Measurements from ENCODE around the gene PCDH9.
A peak's percentile ranks its signal among the peaks of the same experiment; 100 is the strongest.

PCDH9 gene

GRCh38 chr13:66958611-66959010 is 271.5 kb downstream of the PCDH9 start:
- no peak for DNase-seq

GRCh38 chr13:66952507-66952906 is 277.6 kb downstream of the PCDH9 start:
- no peak for DNase-seq

GRCh38 chr13:66951426-66951825 is 278.7 kb downstream of the PCDH9 start:
- no peak for DNase-seq

- no peak for DNase-seq
Observed at GRCh38 chr13:66950666-66951065, 279.5 kb downstream of the PCDH9 start.

GRCh38 chr13:66948910-66949309 is 281.2 kb downstream of the PCDH9 start:
- DNase-seq, result no peak

- no peak for DNase-seq
Observed at GRCh38 chr13:66943530-66943929, 286.6 kb downstream of the PCDH9 start.

- DNase-seq, result no peak
Observed at GRCh38 chr13:66940113-66940512, 290.0 kb downstream of the PCDH9 start.

- DNase-seq, result no peak
Observed at GRCh38 chr13:66937423-66937822, 292.7 kb downstream of the PCDH9 start.

- DNase-seq, result peak; percentile 23
Observed at GRCh38 chr13:66933994-66934393, 296.1 kb downstream of the PCDH9 start.

GRCh38 chr13:66933527-66933926 is 296.6 kb downstream of the PCDH9 start:
- DNase-seq, result no peak

- DNase-seq, result no peak
Observed at GRCh38 chr13:66927562-66927961, 302.6 kb downstream of the PCDH9 start.

- no peak for DNase-seq
Observed at GRCh38 chr13:66926851-66927524, 303.1 kb downstream of the PCDH9 start.

GRCh38 chr13:66926200-66926850 is 303.8 kb downstream of the PCDH9 start:
- DNase-seq, result no peak

GRCh38 chr13:66922444-66922843 is 307.7 kb downstream of the PCDH9 start:
- DNase-seq, result no peak

GRCh38 chr13:66921437-66921836 is 308.7 kb downstream of the PCDH9 start:
- DNase-seq, result no peak

GRCh38 chr13:66915596-66916185 is 314.4 kb downstream of the PCDH9 start:
- DNase-seq, result no peak

- DNase-seq, result no peak
Observed at GRCh38 chr13:66914155-66914554, 316.0 kb downstream of the PCDH9 start.

- no peak for DNase-seq
Observed at GRCh38 chr13:66911411-66911939, 318.7 kb downstream of the PCDH9 start.

GRCh38 chr13:66899955-66900354 is 330.2 kb downstream of the PCDH9 start:
- no peak for DNase-seq

- no peak for DNase-seq
Observed at GRCh38 chr13:66896933-66897332, 333.2 kb downstream of the PCDH9 start.

GRCh38 chr13:66895780-66896179 is 334.4 kb downstream of the PCDH9 start:
- no peak for DNase-seq

- DNase-seq, result no peak
Observed at GRCh38 chr13:66895320-66895719, 334.8 kb downstream of the PCDH9 start.

GRCh38 chr13:66888698-66889097 is 341.4 kb downstream of the PCDH9 start:
- DNase-seq, result no peak

GRCh38 chr13:66887088-66887487 is 343.0 kb downstream of the PCDH9 start:
- no peak for DNase-seq

All from amniotic stem cell (primary cell).